ENCODE results near the gene TMCC1.

GRCh38 chr3:129936757-129937156 lies 43.2 kb upstream of the TMCC1 start:
- TF ChIP-seq, protein P1, sequence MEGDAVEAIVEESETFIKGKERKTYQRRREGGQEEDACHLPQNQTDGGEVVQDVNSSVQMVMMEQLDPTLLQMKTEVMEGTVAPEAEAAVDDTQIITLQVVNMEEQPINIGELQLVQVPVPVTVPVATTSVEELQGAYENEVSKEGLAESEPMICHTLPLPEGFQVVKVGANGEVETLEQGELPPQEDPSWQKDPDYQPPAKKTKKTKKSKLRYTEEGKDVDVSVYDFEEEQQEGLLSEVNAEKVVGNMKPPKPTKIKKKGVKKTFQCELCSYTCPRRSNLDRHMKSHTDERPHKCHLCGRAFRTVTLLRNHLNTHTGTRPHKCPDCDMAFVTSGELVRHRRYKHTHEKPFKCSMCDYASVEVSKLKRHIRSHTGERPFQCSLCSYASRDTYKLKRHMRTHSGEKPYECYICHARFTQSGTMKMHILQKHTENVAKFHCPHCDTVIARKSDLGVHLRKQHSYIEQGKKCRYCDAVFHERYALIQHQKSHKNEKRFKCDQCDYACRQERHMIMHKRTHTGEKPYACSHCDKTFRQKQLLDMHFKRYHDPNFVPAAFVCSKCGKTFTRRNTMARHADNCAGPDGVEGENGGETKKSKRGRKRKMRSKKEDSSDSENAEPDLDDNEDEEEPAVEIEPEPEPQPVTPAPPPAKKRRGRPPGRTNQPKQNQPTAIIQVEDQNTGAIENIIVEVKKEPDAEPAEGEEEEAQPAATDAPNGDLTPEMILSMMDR (IDR thresholded peaks at IDR 0.05; ENCODE audit: insufficient read depth, low read length), result no peak
- TF ChIP-seq POLR2AphosphoS5 (IDR thresholded peaks at IDR 0.05; ENCODE audit: low read depth) (no peak), REST (IDR thresholded peaks at IDR 0.05; ENCODE audit: insufficient replicate concordance, low read depth) (peak; percentile 46), GABPA (IDR thresholded peaks at IDR 0.05; ENCODE audit: low read depth) (no peak)
